ENCODE results near the gene ORAI2. TPM values are rescaled to one million over a fixed set of nuclear protein-coding genes. Genes with fewer than 3 reads are reported as not detected.
"Not testable (repeated sequence)": the region's sequence is repeated elsewhere in the genome, so short reads cannot be mapped to it uniquely, and the experiment has no call there.

Gene ORAI2
- total RNA-seq, 1 experiment from 2014 or later: 24.3 TPM

DNA sequence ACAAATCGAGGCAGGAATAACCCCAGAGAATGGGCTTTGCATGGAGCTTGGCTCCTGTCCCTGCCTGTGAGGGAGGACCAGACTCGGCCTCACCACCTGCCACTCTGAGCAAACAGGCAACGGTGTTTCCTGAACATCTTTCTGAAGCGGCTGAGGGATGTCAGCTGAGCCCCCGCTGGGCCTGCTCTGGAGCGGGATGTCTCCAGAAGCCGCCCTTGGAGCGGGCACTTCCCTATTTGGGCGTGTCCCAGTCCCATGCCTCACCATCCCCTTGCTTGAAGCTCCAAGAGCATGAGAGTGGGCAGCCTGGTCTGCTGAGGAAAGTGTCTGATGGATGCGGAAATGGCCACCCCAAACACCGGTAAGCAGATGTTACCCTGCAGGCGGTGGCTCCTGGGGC lies 21.1 kb downstream of the ORAI2 start:
- H3K9me3 ChIP-seq: no peaks in the 10 kb centered on the region
- H3K36me3 ChIP-seq: no peaks in the 10 kb centered on the region
- no peak overlapping the region for H3K4me3 ChIP-seq
- no peak for DNase-seq
- H3K27me3 ChIP-seq: no peaks in the 10 kb centered on the region

GRCh38 chr7:102454932-102455331 lies 21.6 kb downstream of the ORAI2 start:
- not testable (repeated sequence) for H3K9me3 ChIP-seq, DNase-seq, H3K4me3 ChIP-seq, H3K27me3 ChIP-seq, H3K36me3 ChIP-seq

DNA sequence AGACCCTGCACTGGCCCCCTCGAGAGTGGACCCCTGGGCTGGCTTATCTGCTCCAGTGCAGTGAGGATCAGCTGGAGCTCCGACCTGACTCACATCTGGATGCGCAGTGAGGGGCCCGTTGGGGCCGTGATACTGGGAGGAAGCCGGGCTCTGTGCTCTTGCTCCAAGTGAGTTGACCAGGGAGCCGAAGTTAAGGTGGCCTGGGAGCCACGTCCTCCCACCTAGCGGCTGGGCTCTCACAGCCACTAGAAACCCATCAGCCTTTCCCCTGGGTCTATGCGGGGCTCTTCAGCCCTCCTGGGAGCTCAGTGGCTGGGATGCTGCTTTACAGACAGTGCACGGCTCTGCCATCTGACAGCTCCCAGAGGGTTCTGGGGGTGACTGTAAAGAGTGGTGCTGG lies 22.2 kb downstream of the ORAI2 start:
- Histone ChIP-seq H3K4me3 (no peak overlapping the region), H3K36me3 (no peaks in the 10 kb centered on the region), H3K27me3 (no peaks in the 10 kb centered on the region), H3K9me3 (no peaks in the 10 kb centered on the region)
- no peak for DNase-seq

DNA sequence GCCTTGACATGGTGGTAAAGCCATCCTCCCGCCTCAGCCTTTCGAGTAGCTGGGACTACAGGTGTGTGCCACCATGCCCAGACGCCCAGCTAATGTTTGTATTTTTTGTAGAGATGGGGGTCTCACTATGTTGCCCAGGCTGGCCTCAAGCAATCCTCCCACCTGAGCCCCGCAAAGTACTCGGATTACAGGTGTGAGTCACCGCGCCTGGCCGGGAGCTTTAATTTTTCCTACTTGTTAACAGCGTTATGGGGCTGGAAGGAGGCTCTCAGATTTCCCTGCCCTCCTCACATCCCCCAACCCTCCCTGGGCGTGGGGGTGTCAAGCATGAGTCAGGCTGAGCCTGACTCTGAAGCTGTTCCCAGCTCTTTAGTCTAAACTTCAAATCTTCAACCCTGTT lies 23.0 kb downstream of the ORAI2 start:
- Histone ChIP-seq H3K4me3 (no peak overlapping the region), H3K9me3 (no peaks in the 10 kb centered on the region), H3K27me3 (no peaks in the 10 kb centered on the region), H3K36me3 (no peaks in the 10 kb centered on the region)
- no peak for DNase-seq

DNA sequence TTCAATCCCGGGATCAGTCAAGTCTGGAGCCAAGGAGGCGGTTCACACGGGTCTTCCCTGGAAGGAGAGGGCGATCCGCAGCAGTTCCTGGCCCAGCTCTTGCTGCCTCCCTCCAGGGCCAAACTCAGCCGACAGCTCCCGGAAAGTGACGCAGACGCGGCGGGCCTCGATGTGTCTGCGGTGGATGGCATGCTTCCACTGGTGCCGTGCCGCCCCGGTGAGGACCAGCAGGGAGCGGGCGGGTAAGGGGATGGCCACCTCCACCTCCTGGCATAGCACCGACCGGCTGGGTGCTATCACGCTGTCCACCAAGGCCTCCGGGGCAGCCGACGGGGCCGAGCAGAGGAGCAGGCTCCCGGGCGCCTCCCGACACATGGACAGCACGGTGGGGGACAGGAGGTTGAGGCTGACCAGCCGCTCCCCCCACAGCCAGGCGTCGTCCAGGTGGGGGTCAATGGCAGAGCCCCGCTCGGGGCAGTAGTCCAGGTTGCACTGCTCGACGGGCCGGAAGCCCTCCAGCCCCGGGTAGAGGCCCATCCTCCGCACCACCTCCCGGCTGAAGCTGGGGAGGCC lies 24.1 kb downstream of the ORAI2 start:
- H3K27me3 ChIP-seq: no peaks in the 10 kb centered on the region
- no peak for DNase-seq
- H3K36me3 ChIP-seq: no peaks in the 10 kb centered on the region
- no peaks in the 10 kb centered on the region for H3K9me3 ChIP-seq
- no peak overlapping the region for H3K4me3 ChIP-seq

DNA sequence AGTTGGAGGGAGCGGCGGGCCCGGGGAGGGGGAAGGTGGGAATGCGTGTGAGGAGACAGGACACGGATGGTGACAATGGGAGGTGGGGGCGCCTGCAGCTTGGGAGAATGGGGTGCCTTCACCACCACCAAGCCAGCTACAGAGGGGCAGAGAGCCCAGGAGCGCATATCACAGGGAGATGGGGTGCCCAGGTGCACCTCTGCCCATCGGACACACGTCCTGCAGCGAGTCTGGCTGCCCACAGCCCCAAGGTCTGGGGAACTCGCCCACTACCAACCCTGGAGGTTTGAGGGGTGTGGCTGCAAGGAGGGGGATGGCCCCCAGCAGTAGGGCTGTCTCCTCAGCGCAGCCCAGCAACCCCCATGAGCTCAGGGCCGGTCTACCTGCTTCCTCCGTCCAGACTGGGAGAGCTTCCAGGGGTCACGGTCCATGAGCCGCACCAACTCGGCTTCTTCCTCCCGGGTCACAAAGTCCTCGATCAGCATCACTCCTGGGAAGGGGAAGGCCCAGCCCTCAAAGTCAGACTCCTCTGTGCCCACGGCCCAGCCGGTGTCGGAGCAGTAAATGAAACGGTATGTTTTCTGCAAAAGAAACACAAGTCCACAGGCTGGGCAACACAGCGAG lies 26.0 kb downstream of the ORAI2 start:
- no peaks in the 10 kb centered on the region for H3K9me3 ChIP-seq
- H3K36me3 ChIP-seq: no peaks in the 10 kb centered on the region
- H3K4me3 ChIP-seq: no peak overlapping the region
- H3K27me3 ChIP-seq: no peaks in the 10 kb centered on the region
- no peak for DNase-seq

DNA sequence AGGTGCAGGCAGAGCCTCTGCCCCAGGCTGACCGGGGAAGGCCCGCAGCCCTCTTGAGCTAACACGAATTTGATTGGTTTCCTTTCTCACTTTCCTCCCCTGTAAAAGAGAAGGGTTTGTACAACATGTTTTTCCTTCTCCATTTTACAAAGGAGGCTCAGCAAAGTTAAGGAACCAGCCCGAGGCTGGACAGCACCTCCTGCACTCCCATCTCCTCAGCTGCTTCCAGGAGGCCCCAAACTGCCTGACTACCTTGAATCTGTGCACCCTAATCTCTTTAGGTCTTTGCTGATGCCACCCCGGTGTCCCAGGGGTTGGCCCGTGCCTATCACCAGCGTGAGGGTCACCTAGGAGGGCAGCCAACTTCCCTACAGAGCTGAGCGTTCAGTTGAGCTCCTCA lies 27.1 kb downstream of the ORAI2 start:
- Histone ChIP-seq H3K4me3 (no peak overlapping the region), H3K27me3 (no peaks in the 10 kb centered on the region), H3K9me3 (no peaks in the 10 kb centered on the region), H3K36me3 (no peaks in the 10 kb centered on the region)
- no peak for DNase-seq

- H3K4me3 ChIP-seq: peak overlapping the region; percentile 83
- no peaks in the 10 kb centered on the region for H3K9me3 ChIP-seq
- H3K36me3 ChIP-seq: no peaks in the 10 kb centered on the region
- H3K27me3 ChIP-seq: no peaks in the 10 kb centered on the region
- DNase-seq: no peak
Observed at GRCh38 chr7:102463841-102464576, 30.6 kb downstream of the ORAI2 start.

DNA sequence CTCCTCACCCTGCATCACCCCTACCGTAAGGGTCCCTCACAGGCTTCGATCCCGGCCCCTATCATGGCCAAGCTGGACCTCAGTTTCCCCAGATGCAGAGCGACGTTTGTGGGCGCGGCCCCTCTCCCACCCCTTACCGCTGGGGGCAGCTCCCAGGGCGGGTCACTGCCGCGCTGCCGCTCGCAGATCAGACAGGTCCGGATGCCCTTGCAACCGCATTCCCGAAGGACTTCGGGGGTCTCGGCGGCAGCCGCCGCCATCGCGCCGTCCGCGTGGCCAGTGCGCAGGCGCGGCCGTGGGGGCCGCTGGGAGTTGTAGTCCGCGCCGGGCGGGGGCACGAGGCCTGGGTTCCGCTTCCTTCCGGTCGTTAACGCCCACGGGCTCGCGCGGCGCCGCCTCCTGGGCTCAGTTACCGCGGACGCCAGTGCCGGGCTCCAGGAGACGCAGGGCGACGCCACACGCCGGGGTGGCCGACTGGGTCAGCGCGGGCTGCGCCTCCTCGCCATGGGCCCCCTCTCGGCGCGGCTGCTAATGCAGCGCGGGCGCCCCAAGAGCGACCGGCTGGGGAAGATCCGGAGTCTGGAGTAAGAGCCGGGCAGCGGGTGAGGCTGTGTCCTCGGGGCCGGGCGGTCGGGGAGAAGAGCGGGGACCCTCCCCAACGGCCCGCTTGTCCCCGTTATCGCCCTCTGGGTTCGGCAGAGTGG lies 31.4 kb downstream of the ORAI2 start, which contains the start of the genes ALKBH4 and LRWD1:
Gene ALKBH4 (minus strand): TSS at position 287 of the 704 bp plus-strand sequence. CDS start 27 bp downstream, at position 260.
Gene LRWD1 (plus strand): TSS at position 408 of the 704 bp plus-strand sequence. CDS start 97 bp downstream, at position 505.
- Histone ChIP-seq H3K36me3 (no peaks in the 10 kb centered on the region), H3K27me3 (no peaks in the 10 kb centered on the region), H3K9me3 (no peaks in the 10 kb centered on the region), H3K4me3 (peak within 1 kb of the TSS; percentile 83)
- DNase-seq: peak; percentile 89

DNA sequence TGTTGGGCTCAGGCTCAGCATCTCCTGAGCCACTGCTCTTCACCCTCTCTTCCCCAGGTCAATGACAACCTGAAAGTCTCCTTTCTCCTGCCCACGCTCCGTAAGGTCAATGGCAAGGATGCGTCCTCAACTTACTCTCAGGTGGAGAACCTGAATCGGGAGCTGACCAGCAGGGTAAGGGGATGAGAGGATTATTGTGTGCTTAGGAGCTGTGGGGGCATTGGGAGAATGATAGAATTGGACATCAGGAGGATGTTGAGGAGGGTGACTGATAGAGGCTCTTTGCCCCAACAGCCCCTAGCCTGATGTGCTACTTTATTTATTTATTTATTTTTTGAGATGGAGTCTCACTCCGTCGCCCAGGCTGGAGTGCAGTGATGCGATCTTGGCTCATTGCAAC lies 32.7 kb downstream of the ORAI2 start:
- DNase-seq: no peak
- H3K9me3 ChIP-seq: no peaks in the 10 kb centered on the region
- no peak overlapping the region for H3K4me3 ChIP-seq

GRCh38 chr7:102467581-102468477 lies 34.5 kb downstream of the ORAI2 start:
- Histone ChIP-seq H3K4me3 (no peak overlapping the region), H3K27me3 (no peaks in the 10 kb centered on the region), H3K36me3 (peaks cover 3% of the 10 kb centered on the region; the same call in 1 of the 2 replicates), H3K9me3 (no peaks in the 10 kb centered on the region)
- DNase-seq: no peak

More for the DNA sequence above, 32.7 kb downstream of the ORAI2 start:
- no peaks in the 10 kb centered on the region for H3K36me3 ChIP-seq
- H3K27me3 ChIP-seq: no peaks in the 10 kb centered on the region

- H3K9me3 ChIP-seq: no peaks in the 10 kb centered on the region
- no peaks in the 10 kb centered on the region for H3K27me3 ChIP-seq
- H3K4me3 ChIP-seq: no peak overlapping the region
- H3K36me3 ChIP-seq: peaks cover 3% of the 10 kb centered on the region; the same call in 1 of the 2 replicates
- DNase-seq: no peak
Observed at GRCh38 chr7:102468478-102469350, 35.3 kb downstream of the ORAI2 start.

- H3K27me3 ChIP-seq: no peaks in the 10 kb centered on the region
- H3K9me3 ChIP-seq: no peaks in the 10 kb centered on the region
- H3K4me3 ChIP-seq: no peak overlapping the region
- DNase-seq: no peak
- peaks cover 3% of the 10 kb centered on the region; the same call in 1 of the 2 replicates for H3K36me3 ChIP-seq
Observed at GRCh38 chr7:102469351-102469971, 36.1 kb downstream of the ORAI2 start.

GRCh38 chr7:102469972-102470825 lies 36.8 kb downstream of the ORAI2 start:
- Histone ChIP-seq H3K9me3 (no peaks in the 10 kb centered on the region), H3K27me3 (no peaks in the 10 kb centered on the region), H3K4me3 (no peak overlapping the region), H3K36me3 (peaks cover 3% of the 10 kb centered on the region; the same call in 1 of the 2 replicates)
- DNase-seq: no peak
